ENCODE results near the gene SKIC8.

SKIC8 gene

GRCh38 chr15:78322724-78323521 is 23.5 kb upstream of the SKIC8 start:
- Histone ChIP-seq H3K27me3 (replicated peaks) (no peaks in the 10 kb centered on the region), H3K27ac (peak overlapping the region; percentile 29), H3K4me3 (ENCODE audit: low read depth, low read length) (no peak overlapping the region), H3K36me3 (replicated peaks) (no peaks in the 10 kb centered on the region)
- DNase-seq: no peak
- TF ChIP-seq CTCF (IDR thresholded peaks at IDR 0.05; ENCODE audit: low read depth, low read length, missing control alignments): no peak
- in situ Hi-C loops (cut with HindIII; ENCODE audit: low pct_ligation_motif_present, low sequenced_read_pairs): no loop called here

GRCh38 chr15:78322243-78322642 is 22.8 kb upstream of the SKIC8 start:
- no peaks in the 10 kb centered on the region for H3K27me3 ChIP-seq (replicated peaks)
- in situ Hi-C loops (cut with HindIII; ENCODE audit: low pct_ligation_motif_present, low sequenced_read_pairs): no loop called here
- no peak for TF ChIP-seq CTCF (IDR thresholded peaks at IDR 0.05; ENCODE audit: low read depth, low read length, missing control alignments)
- peak; percentile 64 for DNase-seq
- H3K36me3 ChIP-seq (replicated peaks): no peaks in the 10 kb centered on the region
- H3K27ac ChIP-seq: peak overlapping the region; percentile 29
- no peak overlapping the region for H3K4me3 ChIP-seq (ENCODE audit: low read depth, low read length)

GRCh38 chr15:78321786-78322185 is 22.4 kb upstream of the SKIC8 start:
- DNase-seq: no peak
- peak overlapping the region; percentile 29 for H3K27ac ChIP-seq
- H3K36me3 ChIP-seq (replicated peaks): no peaks in the 10 kb centered on the region
- in situ Hi-C loops (cut with HindIII; ENCODE audit: low pct_ligation_motif_present, low sequenced_read_pairs): no loop called here
- no peaks in the 10 kb centered on the region for H3K27me3 ChIP-seq (replicated peaks)
- H3K4me3 ChIP-seq (ENCODE audit: low read depth, low read length): no peak overlapping the region
- TF ChIP-seq CTCF (IDR thresholded peaks at IDR 0.05; ENCODE audit: low read depth, low read length, missing control alignments): no peak

GRCh38 chr15:78321041-78321570 is 21.7 kb upstream of the SKIC8 start:
- Histone ChIP-seq H3K4me3 (ENCODE audit: low read depth, low read length) (no peak overlapping the region), H3K27me3 (replicated peaks) (no peaks in the 10 kb centered on the region), H3K27ac (no peak overlapping the region), H3K36me3 (replicated peaks) (no peaks in the 10 kb centered on the region)
- no peak for TF ChIP-seq CTCF (IDR thresholded peaks at IDR 0.05; ENCODE audit: low read depth, low read length, missing control alignments)
- in situ Hi-C loops (cut with HindIII; ENCODE audit: low pct_ligation_motif_present, low sequenced_read_pairs): no loop called here
- DNase-seq: no peak

GRCh38 chr15:78320183-78320582 is 20.8 kb upstream of the SKIC8 start:
- no peak for TF ChIP-seq CTCF (IDR thresholded peaks at IDR 0.05; ENCODE audit: low read depth, low read length, missing control alignments)
- H3K36me3 ChIP-seq (replicated peaks): no peaks in the 10 kb centered on the region

More at GRCh38 chr15:78320183-78320582, 20.8 kb upstream of the SKIC8 start:
- H3K27me3 ChIP-seq (replicated peaks): no peaks in the 10 kb centered on the region
- H3K4me3 ChIP-seq (ENCODE audit: low read depth, low read length): no peak overlapping the region
- DNase-seq: no peak
- in situ Hi-C loops (cut with HindIII; ENCODE audit: low pct_ligation_motif_present, low sequenced_read_pairs): no loop called here
- no peak overlapping the region for H3K27ac ChIP-seq
